ENCODE results near the gene R3HDM2. TPM values are rescaled to one million over a fixed set of nuclear protein-coding genes. Genes with fewer than 3 reads are reported as not detected.
"Not testable (repeated sequence)": the region's sequence is repeated elsewhere in the genome, so short reads cannot be mapped to it uniquely, and the experiment has no call there.

The R3HDM2 gene
- total RNA-seq, 4 donors from 2014 or later: 21.7 to 37.6 (median 29.3) TPM

- Histone ChIP-seq H3K9me3 (peaks cover 0 to 10% (median 0%) of the 10 kb centered on the region in 3 donors), H3K4me3 (no peak overlapping the region), H3K36me3 (peaks cover 0 to 16% (median 0%) of the 10 kb centered on the region in 3 donors), H3K27me3 (no peaks in the 10 kb centered on the region), H3K27ac (no peak overlapping the region), H3K4me1 (peaks cover 0 to 10% (median 2%) of the 10 kb centered on the region in 3 donors)
- no peak for DNase-seq
- TF ChIP-seq POLR2A (IDR thresholded peaks at IDR 0.05) (no peak), CTCF (IDR thresholded peaks at IDR 0.05) (no peak)
- intact Hi-C loops (cut with DNase I): no loop called here
These were observed 63.7 kb downstream of the R3HDM2 start for GRCh38 chr12:57367121-57367520.

- intact Hi-C loops (cut with DNase I): no loop called here
- no peak overlapping the region for H3K27ac ChIP-seq
- H3K27me3 ChIP-seq: no peaks in the 10 kb centered on the region
- peaks cover 0 to 19% (median 0%) of the 10 kb centered on the region in 3 donors for H3K36me3 ChIP-seq
- 94 to 95% methylated on average over 3 of the region's 3 CpGs for WGBS, 2 donors
- no peak overlapping the region for H3K4me3 ChIP-seq
- DNase-seq: no peak
- peaks cover 0 to 10% (median 0%) of the 10 kb centered on the region in 3 donors for H3K9me3 ChIP-seq
- peaks cover 0 to 5% (median 0%) of the 10 kb centered on the region in 3 donors for H3K4me1 ChIP-seq
- TF ChIP-seq CTCF (IDR thresholded peaks at IDR 0.05) (no peak), POLR2A (IDR thresholded peaks at IDR 0.05) (no peak)
These were observed 64.5 kb downstream of the R3HDM2 start for GRCh38 chr12:57366315-57366714.

- H3K27ac ChIP-seq; H3K4me1 ChIP-seq; intact Hi-C loops (cut with DNase I); DNase-seq; H3K4me3 ChIP-seq; H3K27me3 ChIP-seq: not testable (repeated sequence)
- peaks cover 0 to 10% (median 0%) of the 10 kb centered on the region in 3 donors for H3K9me3 ChIP-seq
- WGBS, 2 donors: 91 to 93% methylated on average over 5 of the region's 5 CpGs
- H3K36me3 ChIP-seq: peaks cover 0 to 21% (median 0%) of the 10 kb centered on the region in 3 donors
These were observed 66.7 kb downstream of the R3HDM2 start for GRCh38 chr12:57364156-57364555.

- TF ChIP-seq CTCF (IDR thresholded peaks at IDR 0.05) (no peak), POLR2A (IDR thresholded peaks at IDR 0.05) (no peak)
- H3K27me3 ChIP-seq: no peaks in the 10 kb centered on the region
- H3K36me3 ChIP-seq: peaks cover 0 to 33% (median 0%) of the 10 kb centered on the region in 3 donors
- no peak for DNase-seq
- 93 to 97% methylated on average over 8 of the region's 8 CpGs for whole genome bisulfite sequencing, 2 donors
- no peak overlapping the region for H3K4me3 ChIP-seq
- no peaks in the 10 kb centered on the region for H3K4me1 ChIP-seq
- intact Hi-C loops (cut with DNase I): no loop called here
- no peak overlapping the region for H3K27ac ChIP-seq
- no peaks in the 10 kb centered on the region for H3K9me3 ChIP-seq
These were observed 70.4 kb downstream of the R3HDM2 start for GRCh38 chr12:57360468-57360867.

- DNase-seq: no peak
- intact Hi-C loops (cut with DNase I): no loop called here
- H3K36me3 ChIP-seq: peaks cover 0 to 33% (median 0%) of the 10 kb centered on the region in 3 donors
- H3K4me1 ChIP-seq: no peaks in the 10 kb centered on the region
- no peaks in the 10 kb centered on the region for H3K9me3 ChIP-seq
- H3K27me3 ChIP-seq: no peaks in the 10 kb centered on the region
- no peak overlapping the region for H3K4me3 ChIP-seq
- WGBS, 2 donors: 100% methylated on average over 4 of the region's 4 CpGs
- H3K27ac ChIP-seq: no peak overlapping the region
- no peak for TF ChIP-seq POLR2A (IDR thresholded peaks at IDR 0.05)
- no peak for TF ChIP-seq CTCF (IDR thresholded peaks at IDR 0.05)
These were observed 72.2 kb downstream of the R3HDM2 start for GRCh38 chr12:57358646-57359045.

DNA sequence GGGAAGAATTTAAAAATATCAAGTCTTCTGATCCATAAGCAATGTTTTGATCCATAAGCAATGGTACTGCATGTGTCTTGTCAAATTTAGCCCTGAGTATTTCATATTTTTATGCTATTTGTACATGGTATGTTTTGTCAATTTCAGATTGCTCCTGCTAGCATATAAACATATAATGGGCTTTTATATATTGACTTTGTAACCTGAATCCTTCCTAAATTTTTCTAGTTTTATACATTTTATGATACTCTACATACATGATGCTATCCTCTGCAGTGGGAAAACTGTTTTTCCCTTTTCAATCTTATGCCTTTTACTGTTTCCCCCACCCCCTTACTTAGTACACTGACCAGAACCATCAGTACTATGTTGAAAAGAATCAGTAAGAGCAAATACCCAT lies 75.1 kb downstream of the R3HDM2 start:
- peaks cover 0 to 26% (median 0%) of the 10 kb centered on the region in 3 donors for H3K36me3 ChIP-seq
- TF ChIP-seq POLR2A (IDR thresholded peaks at IDR 0.05) (no peak), CTCF (IDR thresholded peaks at IDR 0.05) (no peak)
- H3K4me1 ChIP-seq: no peaks in the 10 kb centered on the region
- no peak overlapping the region for H3K27ac ChIP-seq
- H3K27me3 ChIP-seq: no peaks in the 10 kb centered on the region
- intact Hi-C loops (cut with DNase I): no loop called here
- no peak overlapping the region for H3K4me3 ChIP-seq
- DNase-seq: no peak
- H3K9me3 ChIP-seq: no peaks in the 10 kb centered on the region
